ENCODE data around the gene P2RY1. TPM values are rescaled to one million over a fixed set of nuclear protein-coding genes. Genes with fewer than 3 reads are reported as not detected.

Gene P2RY1
- polyA plus RNA-seq, 1 donor (not counting 4 experiments of a cell fraction or from before 2014, with no cell fraction given) = 1.1 TPM

GRCh38 chr3:152857082-152857481 lies 22.2 kb downstream of the P2RY1 start:
- Histone ChIP-seq H2AFZ (ENCODE audit: control insufficient read depth, low read length) (no peak overlapping the region), H3K4me3 (ENCODE audit: control insufficient read depth in 2 of 3, extremely low read depth in 1 of 3, insufficient read depth in 2 of 3, low read depth in 1 of 3, low read length in 3 of 3) (no peak overlapping the region), H3K9me3 (ENCODE audit: control insufficient read depth, low read depth, low read length) (no peaks in the 10 kb centered on the region), H3K27ac (ENCODE audit: control insufficient read depth, insufficient read depth, low read length) (no peak overlapping the region), H3K4me1 (ENCODE audit: control insufficient read depth, extremely low read depth, insufficient read depth, low read length) (no peaks in the 10 kb centered on the region), H3K36me3 (ENCODE audit: control insufficient read depth in 2 of 2, extremely low read depth in 1 of 2, insufficient read depth in 2 of 2, low read length in 2 of 2) (no peaks in the 10 kb centered on the region), H3K9ac (ENCODE audit: control insufficient read depth, extremely low read depth, insufficient read depth, low read length) (no peak overlapping the region), H4K20me1 (ENCODE audit: control insufficient read depth, extremely low read depth, insufficient read depth, low read length) (no peaks in the 10 kb centered on the region), H3K27me3 (ENCODE audit: control insufficient read depth, extremely low read depth, insufficient read depth, low read length) (no peaks in the 10 kb centered on the region), H3K4me2 (ENCODE audit: control insufficient read depth, extremely low read depth, insufficient read depth, low read depth, low read length) (no peak overlapping the region), H3K79me2 (ENCODE audit: control insufficient read depth, insufficient read depth, low read length) (no peaks in the 10 kb centered on the region), H3K9me1 (ENCODE audit: control insufficient read depth, extremely low read depth, insufficient read depth, low read length) (no peaks in the 10 kb centered on the region)
- dilution Hi-C loops (cut with MboI; ENCODE audit: extremely low pct_ligation_motif_present, low sequenced_read_pairs) = no loop called here
- no peak for DNase-seq (ENCODE audit: low read depth, low spot score)
- FAIRE-seq = no peak
- TF ChIP-seq CTCF (optimal IDR thresholded peaks at IDR 0.05 in 1 of 3, IDR thresholded peaks at IDR 0.05 in 1 of 3, conservative IDR thresholded peaks at IDR 0.05 in 1 of 3; ENCODE audit: extremely low read depth in 1 of 3, insufficient read depth in 2 of 3, low read length in 3 of 3) = no peak
- no peak for TF ChIP-seq EZH2 (IDR thresholded peaks at IDR 0.05; ENCODE audit: low read length)

- Histone ChIP-seq H4K20me1 (ENCODE audit: control insufficient read depth, extremely low read depth, insufficient read depth, low read length) (no peaks in the 10 kb centered on the region), H3K4me1 (ENCODE audit: control insufficient read depth, extremely low read depth, insufficient read depth, low read length) (no peaks in the 10 kb centered on the region), H3K9ac (ENCODE audit: control insufficient read depth, extremely low read depth, insufficient read depth, low read length) (no peak overlapping the region), H3K36me3 (ENCODE audit: control insufficient read depth in 2 of 2, extremely low read depth in 1 of 2, insufficient read depth in 2 of 2, low read length in 2 of 2) (no peaks in the 10 kb centered on the region), H3K79me2 (ENCODE audit: control insufficient read depth, insufficient read depth, low read length) (no peaks in the 10 kb centered on the region), H3K9me1 (ENCODE audit: control insufficient read depth, extremely low read depth, insufficient read depth, low read length) (no peaks in the 10 kb centered on the region), H3K4me2 (ENCODE audit: control insufficient read depth, extremely low read depth, insufficient read depth, low read depth, low read length) (no peak overlapping the region), H2AFZ (ENCODE audit: control insufficient read depth, low read length) (no peak overlapping the region), H3K4me3 (ENCODE audit: control insufficient read depth in 2 of 3, extremely low read depth in 1 of 3, insufficient read depth in 2 of 3, low read depth in 1 of 3, low read length in 3 of 3) (no peak overlapping the region), H3K27ac (ENCODE audit: control insufficient read depth, insufficient read depth, low read length) (no peak overlapping the region), H3K27me3 (ENCODE audit: control insufficient read depth, extremely low read depth, insufficient read depth, low read length) (no peaks in the 10 kb centered on the region), H3K9me3 (ENCODE audit: control insufficient read depth, low read depth, low read length) (no peaks in the 10 kb centered on the region)
- FAIRE-seq (no peak), DNase-seq (ENCODE audit: low read depth, low spot score) (no peak)
- TF ChIP-seq CTCF (optimal IDR thresholded peaks at IDR 0.05 in 1 of 3, IDR thresholded peaks at IDR 0.05 in 1 of 3, conservative IDR thresholded peaks at IDR 0.05 in 1 of 3; ENCODE audit: extremely low read depth in 1 of 3, insufficient read depth in 2 of 3, low read length in 3 of 3) = no peak
- no peak for TF ChIP-seq EZH2 (IDR thresholded peaks at IDR 0.05; ENCODE audit: low read length)
- dilution Hi-C loops (cut with MboI; ENCODE audit: extremely low pct_ligation_motif_present, low sequenced_read_pairs) = no loop called here
Observed at GRCh38 chr3:152858170-152858800, 23.4 kb downstream of the P2RY1 start.
